Measurements from ENCODE around the gene CROCC. TPM values are rescaled to one million over a fixed set of nuclear protein-coding genes. Genes with fewer than 3 reads are reported as not detected.

CROCC gene
- total RNA-seq, 1 experiment from 2014 or later, result 2.8 TPM

- peak; percentile 69 for DNase-seq (ENCODE audit: low spot score)
These were observed 63.0 kb downstream of the CROCC start for GRCh38 chr1:16984717-16985116.

GRCh38 chr1:16986113-16986512, 64.4 kb downstream of the CROCC start:
- DNase-seq (ENCODE audit: low spot score), result no peak

GRCh38 chr1:16986560-16986959, 64.8 kb downstream of the CROCC start:
- DNase-seq (ENCODE audit: low spot score), result no peak

GRCh38 chr1:16986962-16987361, 65.2 kb downstream of the CROCC start:
- no peak for DNase-seq (ENCODE audit: low spot score)

- no peak for DNase-seq (ENCODE audit: low spot score)
These were observed 66.5 kb downstream of the CROCC start for GRCh38 chr1:16988210-16988609.

- no peak for DNase-seq (ENCODE audit: low spot score)
These were observed 68.1 kb downstream of the CROCC start for GRCh38 chr1:16989676-16990391.

- no peak for DNase-seq (ENCODE audit: low spot score)
These were observed 69.8 kb downstream of the CROCC start for GRCh38 chr1:16991571-16991970.

- no peak for DNase-seq (ENCODE audit: low spot score)
These were observed 70.4 kb downstream of the CROCC start for GRCh38 chr1:16992102-16992501.

GRCh38 chr1:16992675-16993074, 70.9 kb downstream of the CROCC start:
- DNase-seq (ENCODE audit: low spot score), result no peak

- DNase-seq (ENCODE audit: low spot score), result no peak
These were observed 71.8 kb downstream of the CROCC start for GRCh38 chr1:16993521-16994038.

GRCh38 chr1:16996845-16997244, 75.1 kb downstream of the CROCC start:
- DNase-seq (ENCODE audit: low spot score), result no peak

GRCh38 chr1:16998589-16998988, 76.9 kb downstream of the CROCC start:
- DNase-seq (ENCODE audit: low spot score), result no peak

- DNase-seq (ENCODE audit: low spot score), result no peak
These were observed 78.1 kb downstream of the CROCC start for GRCh38 chr1:16999863-17000262.

GRCh38 chr1:17001760-17002523, 80.2 kb downstream of the CROCC start:
- DNase-seq (ENCODE audit: low spot score), result no peak

- DNase-seq (ENCODE audit: low spot score), result no peak
These were observed 80.8 kb downstream of the CROCC start for GRCh38 chr1:17002524-17002902.

GRCh38 chr1:17004466-17005364, 83.0 kb downstream of the CROCC start:
- no peak for DNase-seq (ENCODE audit: low spot score)

- no peak for DNase-seq (ENCODE audit: low spot score)
These were observed 83.6 kb downstream of the CROCC start for GRCh38 chr1:17005365-17005740.

GRCh38 chr1:17007121-17007520, 85.4 kb downstream of the CROCC start:
- DNase-seq (ENCODE audit: low spot score), result no peak

- no peak for DNase-seq (ENCODE audit: low spot score)
These were observed 86.6 kb downstream of the CROCC start for GRCh38 chr1:17008208-17008855.

GRCh38 chr1:17009706-17010105, 88.0 kb downstream of the CROCC start:
- no peak for DNase-seq (ENCODE audit: low spot score)

GRCh38 chr1:17011092-17011438, 89.3 kb downstream of the CROCC start:
- DNase-seq (ENCODE audit: low spot score), result no peak

All from H4 (cell line).